ENCODE data around the gene TOMT. TPM values are rescaled to one million over a fixed set of nuclear protein-coding genes. Genes with fewer than 3 reads are reported as not detected.

The TOMT gene
- total RNA-seq, 3 donors from 2014 or later (not counting 1 experiment from before 2014, with no cell fraction given): not detected

GRCh38 chr11:72112143-72112977 is 6.6 kb downstream of the TOMT start, which contains the start of gene ANAPC15:
Gene ANAPC15 (minus strand): TSS chr11:72112695. CDS start chr11:72111276, 1,419 bp downstream.
- Histone ChIP-seq H3K4me3 (ENCODE audit: low read length) (peak within 1 kb of the TSS; percentile 69), H3K36me3 (ENCODE audit: control insufficient read depth, insufficient read depth, low read length) (peaks cover 2% of the 10 kb centered on the region), H3K9me3 (ENCODE audit: control insufficient read depth, insufficient read depth, low read length) (no peaks in the 10 kb centered on the region), H3K27me3 (ENCODE audit: control insufficient read depth, insufficient read depth, low read length) (no peaks in the 10 kb centered on the region), H3K4me1 (ENCODE audit: control insufficient read depth, insufficient read depth, low read length) (peaks cover 19% of the 10 kb centered on the region), H3K27ac (ENCODE audit: low read length) (peak within 1 kb of the TSS; percentile 90)
- under 1% methylated on average over 49 of the region's 49 CpGs for WGBS (ENCODE audit: insufficient coverage)
- H3K27me3 Mint-ChIP-seq (ENCODE audit: low read depth in 2 of 2): peaks cover 7 to 23% of the 10 kb centered on the region in 2 donors
- peak within 1 kb of the TSS; percentile 94 for H3K4me3 Mint-ChIP-seq
- peaks cover 20 to 24% of the 10 kb centered on the region in 2 donors for H3K4me1 Mint-ChIP-seq
- TF ChIP-seq CTCF (IDR thresholded peaks at IDR 0.05): no peak
- peak; percentile 88 to 95 (median 88) for ATAC-seq
- peak within 1 kb of the TSS; percentile 95 to 96 for H3K27ac Mint-ChIP-seq
- no peaks in the 10 kb centered on the region for H3K9me3 Mint-ChIP-seq
- intact Hi-C loops (cut with micrococcal nuclease): loop anchor here (1.0 to 2.0 kb wide), 4 partner anchors 9 to 184 kb away; partner anchors contain the start of genes LAMTOR1, LRRC51, NUMA1 and XNDC1N
- peak; percentile 95 to 100 for DNase-seq
- H3K36me3 Mint-ChIP-seq: no peaks in the 10 kb centered on the region

DNA sequence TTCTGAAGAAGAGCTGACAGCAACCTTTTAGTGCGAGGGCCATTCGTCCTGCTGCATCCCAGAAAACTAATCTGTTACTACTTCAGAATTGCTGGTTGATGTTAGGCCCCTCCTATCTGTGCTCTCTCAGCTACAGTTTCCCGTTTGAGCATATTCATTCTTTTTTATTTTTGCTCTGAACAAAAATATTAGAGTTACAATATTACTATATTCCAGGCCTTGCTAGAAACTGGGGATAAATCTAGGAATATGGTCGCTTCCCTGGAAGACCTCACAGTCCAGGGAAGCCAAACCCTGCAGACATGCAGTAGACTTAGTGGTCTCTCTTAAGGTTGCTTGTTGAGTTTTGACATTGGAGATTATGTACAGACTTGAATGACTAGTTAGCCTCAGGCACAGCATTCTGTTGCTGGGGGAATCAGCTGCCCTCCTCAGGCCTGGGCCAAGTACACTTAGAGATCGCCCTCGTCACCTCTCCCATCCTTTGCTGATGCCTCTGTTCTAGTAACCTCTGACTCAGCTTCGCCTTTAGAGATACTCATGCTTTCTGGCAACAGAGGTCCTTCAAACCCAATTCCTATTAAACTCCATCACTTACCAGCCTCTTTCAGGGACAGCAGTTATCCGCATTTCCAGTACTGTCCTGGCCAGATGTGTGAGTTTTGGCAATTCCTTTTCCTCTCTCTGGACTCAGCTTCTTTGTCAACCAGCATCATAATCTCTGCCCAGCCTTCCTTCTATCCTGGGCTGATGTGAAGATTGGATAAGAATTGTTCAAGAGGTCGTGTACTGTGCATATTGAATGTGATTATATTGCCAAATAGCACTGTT is 7.5 kb downstream of the TOMT start:
- Mint-ChIP-seq H3K4me3 (peak overlapping the region; percentile 94), H3K27ac (peak overlapping the region; percentile 95 to 96), H3K27me3 (ENCODE audit: low read depth in 2 of 2) (peaks cover 7 to 23% of the 10 kb centered on the region in 2 donors), H3K9me3 (no peaks in the 10 kb centered on the region), H3K36me3 (no peaks in the 10 kb centered on the region), H3K4me1 (peaks cover 20 to 24% of the 10 kb centered on the region in 2 donors)
- ATAC-seq (no peak), DNase-seq (peak in 1 of 2 donors; percentile 26)
- Histone ChIP-seq H3K4me3 (ENCODE audit: low read length) (peak overlapping the region; percentile 69), H3K27me3 (ENCODE audit: control insufficient read depth, insufficient read depth, low read length) (no peaks in the 10 kb centered on the region), H3K9me3 (ENCODE audit: control insufficient read depth, insufficient read depth, low read length) (no peaks in the 10 kb centered on the region), H3K36me3 (ENCODE audit: control insufficient read depth, insufficient read depth, low read length) (peaks cover 2% of the 10 kb centered on the region), H3K4me1 (ENCODE audit: control insufficient read depth, insufficient read depth, low read length) (peaks cover 19% of the 10 kb centered on the region), H3K27ac (ENCODE audit: low read length) (peak overlapping the region; percentile 90)
- 72% methylated on average over 7 of the region's 9 CpGs for WGBS (ENCODE audit: insufficient coverage)
- no peak for TF ChIP-seq CTCF (IDR thresholded peaks at IDR 0.05)
- intact Hi-C loops (cut with micrococcal nuclease): loop anchor here (1.0 to 2.0 kb wide), 4 partner anchors 10 to 185 kb away; partner anchors contain the start of genes LAMTOR1, LRRC51, NUMA1 and XNDC1N

DNA sequence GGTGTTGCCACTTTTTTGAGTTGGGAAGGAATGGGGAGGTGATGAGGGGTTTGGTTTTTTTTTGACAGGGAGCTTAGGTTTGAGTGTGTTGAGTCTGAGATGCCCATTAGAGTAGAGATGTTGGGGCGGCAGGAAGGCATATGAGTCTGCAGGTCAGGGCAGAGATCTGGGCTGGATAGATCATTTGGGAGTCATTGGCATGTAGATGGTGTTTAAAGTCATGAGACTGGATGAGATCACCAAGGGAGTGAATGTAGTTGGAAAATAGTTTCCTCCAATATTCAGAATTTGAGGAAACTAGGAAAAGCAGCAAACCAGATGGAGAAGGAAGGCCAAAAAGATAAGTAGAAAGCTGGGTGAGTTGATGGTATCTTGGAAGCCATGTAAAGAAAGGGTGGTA is 8.8 kb downstream of the TOMT start:
- H3K9me3 ChIP-seq (ENCODE audit: control insufficient read depth, insufficient read depth, low read length): no peaks in the 10 kb centered on the region
- no peaks in the 10 kb centered on the region for H3K9me3 Mint-ChIP-seq
- H3K4me1 Mint-ChIP-seq: peaks cover 20 to 24% of the 10 kb centered on the region in 2 donors
- no peaks in the 10 kb centered on the region for H3K36me3 ChIP-seq (ENCODE audit: control insufficient read depth, insufficient read depth, low read length)
- H3K4me1 ChIP-seq (ENCODE audit: control insufficient read depth, insufficient read depth, low read length): peaks cover 19% of the 10 kb centered on the region
- peak overlapping the region in 1 of 2 donors; percentile 95 for H3K27ac Mint-ChIP-seq
- TF ChIP-seq CTCF (IDR thresholded peaks at IDR 0.05): no peak
- H3K27ac ChIP-seq (ENCODE audit: low read length): no peak overlapping the region
- H3K4me3 Mint-ChIP-seq: no peak overlapping the region
- intact Hi-C loops (cut with micrococcal nuclease): no loop called here
- H3K36me3 Mint-ChIP-seq: no peaks in the 10 kb centered on the region
- no peak for ATAC-seq
- H3K27me3 ChIP-seq (ENCODE audit: control insufficient read depth, insufficient read depth, low read length): no peaks in the 10 kb centered on the region
- H3K27me3 Mint-ChIP-seq (ENCODE audit: low read depth in 2 of 2): peaks cover 7 to 25% of the 10 kb centered on the region in 2 donors
- no peak overlapping the region for H3K4me3 ChIP-seq (ENCODE audit: low read length)
- DNase-seq: no peak
- WGBS (ENCODE audit: insufficient coverage): 90% methylated on average over 1 of the region's 1 CpG

Data from natural killer cell (primary cell).